Skeletal muscle cell (primary cell): ENCODE data around the gene GALNT3.

ENCODE experiments used
- DNase-seq: peaks from one replicate; pipeline ENCODE4 v3.0.0-alpha.2; 2010; ENCODE audit warnings: low read depth
- H3K4me3 ChIP-seq: 2 replicates; pipeline ENCODE4 v1.5.1; 2011; ENCODE audit warnings: low read depth, mild to moderate bottlenecking, control low read depth, low read length, moderate library complexity

The GALNT3 gene

DNA sequence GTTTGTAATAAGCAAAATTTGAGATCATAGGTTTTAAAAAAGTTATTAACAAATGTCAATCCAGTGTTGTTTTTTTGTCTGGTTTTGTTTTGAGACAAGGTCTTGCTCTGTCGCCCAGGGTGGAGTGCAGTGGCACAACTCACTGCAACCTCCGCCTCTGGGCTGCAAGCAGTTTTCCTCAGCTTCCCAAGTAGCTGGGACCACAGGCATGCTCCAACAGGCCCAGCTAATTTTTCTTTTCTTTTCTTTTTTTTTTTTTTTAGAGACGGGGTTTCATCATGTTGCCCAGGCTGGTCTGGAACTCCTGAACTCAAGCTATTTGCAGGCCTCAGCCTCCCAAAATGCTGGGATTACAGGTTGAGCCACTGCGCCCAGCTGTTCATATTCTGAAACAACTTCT, 31.3 kb downstream of the GALNT3 start:
- H3K4me3 ChIP-seq, result no peak overlapping the region
- no peak for DNase-seq

DNA sequence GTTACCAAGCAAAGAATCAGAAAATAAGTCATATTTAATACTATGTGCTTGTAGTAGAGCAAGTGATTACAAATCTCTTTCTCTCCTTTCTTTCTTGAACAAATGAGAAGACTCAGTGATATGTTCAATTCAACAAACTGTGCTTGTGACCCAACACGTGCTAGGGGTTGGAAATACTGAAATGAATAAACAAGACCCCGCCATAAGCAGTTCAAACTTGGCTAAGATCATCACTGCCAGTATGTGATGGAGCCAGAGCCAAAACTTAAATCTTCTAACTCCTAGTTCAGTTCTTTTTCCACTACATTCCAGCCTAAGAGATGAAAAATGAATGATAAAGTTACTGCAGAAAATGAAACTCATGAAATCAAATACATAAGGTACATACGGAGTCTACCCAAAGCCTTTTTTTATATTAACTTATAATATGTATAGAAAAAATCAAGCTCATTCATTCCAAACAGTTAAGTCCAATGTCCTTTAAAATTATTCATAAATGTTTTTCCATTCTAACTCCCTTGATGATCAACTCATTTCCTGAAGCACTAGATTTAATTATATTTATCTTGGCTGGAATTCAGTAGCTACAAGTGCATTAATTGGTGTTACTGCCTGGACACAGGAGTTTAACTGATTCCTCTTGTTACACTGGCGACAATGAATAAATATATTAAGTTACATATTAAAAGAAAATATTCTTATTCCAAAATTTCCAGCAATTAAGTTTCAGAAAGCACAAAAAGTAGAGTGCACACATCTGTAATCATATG, 36.0 kb downstream of the GALNT3 start:
- DNase-seq, result no peak
- H3K4me3 ChIP-seq, result no peak overlapping the region

DNA sequence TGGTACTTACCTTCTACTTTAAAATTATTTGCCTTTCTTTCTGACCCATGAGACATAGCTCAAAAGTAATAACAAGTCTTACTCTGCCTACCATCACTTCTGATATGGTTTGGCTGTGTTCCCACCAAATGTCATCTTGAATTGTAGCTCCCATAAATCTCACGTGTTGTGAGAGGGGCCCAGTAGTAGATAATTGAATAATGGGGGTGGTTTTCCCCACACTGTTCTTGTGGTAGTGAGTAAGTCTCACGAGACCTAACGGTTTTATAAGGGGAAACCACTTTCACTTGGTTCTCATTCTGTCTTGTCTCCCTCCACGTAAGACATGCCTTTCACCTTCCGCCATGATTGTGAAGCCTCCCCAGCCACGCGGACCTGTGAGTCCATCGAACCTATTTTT, 47.5 kb downstream of the GALNT3 start:
- H3K4me3 ChIP-seq, result no peak overlapping the region
- no peak for DNase-seq

DNA sequence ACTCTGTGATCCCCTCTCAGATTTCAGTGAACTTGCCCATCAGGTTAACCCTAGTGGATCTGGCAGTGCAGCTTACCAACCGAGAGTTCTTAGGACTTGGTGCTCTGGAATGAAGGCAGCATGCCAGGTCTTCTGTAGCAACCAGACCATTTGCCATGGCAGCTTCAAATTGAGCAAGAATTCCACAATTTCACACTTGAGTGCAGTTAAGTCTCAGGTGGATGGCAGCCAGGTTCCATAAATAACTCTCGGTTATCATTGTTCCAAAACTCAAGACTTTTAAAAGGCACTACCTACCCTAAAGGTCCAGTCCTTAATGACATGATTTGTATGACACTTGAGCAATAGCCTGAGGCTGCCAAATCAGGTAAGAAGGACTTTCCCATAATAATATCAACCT, 48.1 kb downstream of the GALNT3 start:
- H3K4me3 ChIP-seq, result no peak overlapping the region
- DNase-seq, result peak; percentile 36

DNA sequence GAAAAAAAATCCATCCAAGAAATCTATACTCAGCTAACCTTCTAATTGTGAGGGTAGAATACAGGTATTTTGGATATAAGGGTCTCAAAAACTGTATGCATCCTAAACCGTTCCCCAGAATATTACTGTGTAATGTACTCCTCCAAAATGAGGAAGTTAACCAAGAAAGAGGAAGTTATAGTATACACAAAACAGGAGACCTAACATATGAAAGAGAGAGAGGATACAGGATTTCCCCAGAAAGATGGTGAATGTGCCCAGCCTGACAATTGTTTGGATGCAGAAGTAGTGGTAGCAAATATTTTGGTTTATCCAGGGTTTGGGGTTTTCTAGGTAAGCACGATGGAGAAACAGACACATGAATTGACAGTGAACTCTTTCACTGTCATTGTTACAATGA, 50.6 kb downstream of the GALNT3 start:
- H3K4me3 ChIP-seq, result no peak overlapping the region
- DNase-seq, result no peak

DNA sequence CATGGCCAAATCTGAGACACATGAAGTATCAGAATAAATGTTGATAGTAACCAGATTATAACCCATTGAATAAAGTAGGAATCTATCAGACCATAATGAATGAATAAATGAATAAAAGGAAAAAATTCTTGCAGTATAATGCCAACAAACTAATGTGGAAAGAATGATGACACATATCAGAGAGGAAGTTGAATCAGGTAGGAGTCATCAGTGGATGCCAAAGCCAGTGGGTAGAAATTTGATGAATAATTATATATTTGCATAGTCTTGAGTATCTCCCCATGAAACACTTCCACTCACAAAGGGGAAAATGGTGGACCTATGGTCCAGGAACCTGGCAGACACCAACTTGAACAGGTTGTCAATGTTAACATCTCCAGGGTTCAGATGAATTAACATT, 68.6 kb downstream of the GALNT3 start:
- DNase-seq, result no peak
- no peak overlapping the region for H3K4me3 ChIP-seq

DNA sequence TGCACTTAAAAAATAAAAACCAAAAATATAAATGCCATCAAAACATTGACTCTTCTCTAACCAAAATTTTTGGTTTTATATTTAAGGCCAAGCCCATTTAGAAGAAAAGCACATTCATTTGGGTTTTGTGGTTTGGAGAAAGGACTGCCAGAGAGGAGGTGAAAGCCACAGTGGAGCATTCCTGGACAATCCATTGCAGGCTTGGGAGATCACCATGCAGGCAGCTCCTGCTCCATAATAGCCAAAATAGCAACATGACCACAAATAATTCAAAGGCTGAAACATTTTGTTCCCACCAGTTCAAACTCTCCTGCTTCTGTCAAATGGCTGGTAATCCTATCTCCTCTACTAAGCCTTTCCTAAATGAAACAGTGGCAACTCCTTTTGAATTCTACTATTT, 73.5 kb downstream of the GALNT3 start:
- H3K4me3 ChIP-seq, result no peak overlapping the region
- DNase-seq, result peak; percentile 89

DNA sequence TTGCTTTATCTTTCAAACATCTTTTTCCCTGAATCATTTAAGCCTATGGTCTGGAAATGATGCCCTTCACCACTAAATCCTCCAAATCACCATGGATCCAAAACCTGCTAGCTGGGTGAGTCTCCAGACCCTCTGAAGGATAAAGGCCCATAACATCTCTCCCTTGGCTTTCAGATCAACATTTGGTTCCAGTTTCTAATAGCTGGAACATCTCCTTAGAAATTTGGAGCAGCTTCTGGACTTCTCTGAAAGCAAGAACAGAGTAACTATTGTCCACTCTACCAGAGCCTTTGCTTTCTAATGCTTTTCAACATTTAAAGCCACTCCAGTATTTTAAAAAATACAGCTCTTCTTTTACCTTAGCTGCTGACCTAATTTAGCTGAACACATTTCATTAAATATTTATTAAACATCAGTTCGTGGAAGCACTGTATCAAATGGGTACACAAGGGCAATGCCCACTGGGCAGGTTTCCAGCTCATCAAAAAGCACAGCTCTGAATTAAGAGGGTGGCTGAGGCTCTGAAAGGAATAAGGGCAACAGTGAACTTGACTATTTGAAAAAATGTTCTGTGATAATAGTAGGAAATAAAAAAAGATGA, 75.3 kb downstream of the GALNT3 start:
- no peak overlapping the region for H3K4me3 ChIP-seq
- DNase-seq, result no peak

DNA sequence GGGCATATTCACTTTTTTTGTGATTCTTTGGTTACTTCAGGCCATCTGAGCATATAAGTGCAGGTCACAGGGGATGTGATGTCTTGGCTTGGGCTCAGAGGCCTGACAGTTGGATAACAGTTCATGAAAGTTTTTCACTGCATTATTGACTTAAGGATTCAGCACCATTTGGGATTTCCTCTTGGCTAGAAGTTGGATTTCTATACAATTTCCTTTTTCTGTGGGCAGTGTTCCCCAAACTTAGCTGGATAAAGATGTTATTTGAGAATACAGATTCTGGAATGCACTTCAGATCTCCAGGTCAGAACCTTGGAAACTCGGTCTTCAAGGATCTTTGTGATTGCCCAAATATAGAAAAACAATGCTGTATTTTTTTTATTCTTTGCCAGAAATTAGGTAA, 78.0 kb downstream of the GALNT3 start:
- DNase-seq, result no peak
- H3K4me3 ChIP-seq, result no peak overlapping the region

DNA sequence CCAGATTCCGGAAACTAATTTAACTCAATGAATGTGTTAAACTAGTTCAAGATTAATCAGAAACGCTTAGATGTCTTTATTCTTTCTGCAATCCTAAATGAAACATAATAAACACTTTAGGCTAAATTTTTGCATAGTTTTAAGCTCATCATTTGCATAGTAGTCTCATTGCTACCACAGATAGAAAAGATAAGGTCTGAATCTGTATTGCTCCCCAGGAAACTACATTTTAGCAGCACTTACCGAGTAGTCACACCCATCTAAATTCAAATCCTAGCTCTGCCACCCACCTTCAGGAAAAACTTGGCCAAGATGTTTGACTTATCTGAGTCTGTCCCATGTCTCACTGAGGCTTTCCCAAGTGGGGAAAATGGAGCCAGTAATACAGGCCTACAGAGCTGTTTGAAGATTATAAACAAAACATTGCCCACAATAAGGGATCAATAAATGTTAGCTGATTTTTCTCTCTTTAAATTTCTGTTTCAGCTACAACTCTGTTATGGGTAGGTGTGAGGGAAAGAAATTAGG, 87.0 kb downstream of the GALNT3 start:
- H3K4me3 ChIP-seq, result no peak overlapping the region
- DNase-seq, result no peak

DNA sequence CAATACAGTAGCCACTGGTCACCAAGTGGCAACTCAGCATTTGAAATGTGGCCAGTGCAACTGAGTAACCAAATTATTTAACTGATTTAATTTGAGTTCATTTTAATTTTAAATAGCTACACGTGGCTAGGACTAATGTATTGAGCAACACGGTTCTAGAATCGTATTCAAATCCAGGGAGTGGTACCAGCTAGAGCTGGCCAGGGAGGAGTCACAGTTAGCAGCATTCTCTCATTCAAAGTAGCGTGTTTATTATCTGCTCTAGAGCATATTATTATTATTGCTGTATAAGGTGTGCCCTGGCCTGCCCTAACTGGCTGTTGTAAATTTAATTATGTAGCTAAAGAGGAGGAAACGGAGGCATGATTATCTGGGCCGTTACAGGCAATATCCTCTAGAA, 92.9 kb downstream of the GALNT3 start:
- no peak for DNase-seq

DNA sequence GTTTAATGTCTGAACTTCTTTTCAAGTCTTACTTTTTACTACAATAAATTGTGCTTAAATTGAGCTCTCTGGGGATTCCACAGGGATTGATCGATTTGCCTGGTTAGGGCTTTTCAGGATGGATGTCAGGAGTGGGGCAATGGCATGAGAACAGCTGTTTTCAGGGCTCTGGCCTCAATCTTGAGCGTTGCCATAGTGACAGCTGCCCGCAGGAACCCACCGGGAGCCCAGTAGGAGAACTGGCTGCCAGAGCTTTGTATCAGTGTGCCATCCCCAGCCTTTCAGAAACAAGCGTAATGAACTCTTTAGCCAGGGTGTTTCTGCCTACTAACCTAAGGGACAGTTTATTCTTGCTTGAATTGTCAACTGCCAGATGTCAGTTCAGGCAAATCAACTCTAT, 93.5 kb downstream of the GALNT3 start:
- H3K4me3 ChIP-seq, result no peak overlapping the region
- no peak for DNase-seq

More for the DNA sequence above, 92.9 kb downstream of the GALNT3 start:
- H3K4me3 ChIP-seq, result no peak overlapping the region

DNA sequence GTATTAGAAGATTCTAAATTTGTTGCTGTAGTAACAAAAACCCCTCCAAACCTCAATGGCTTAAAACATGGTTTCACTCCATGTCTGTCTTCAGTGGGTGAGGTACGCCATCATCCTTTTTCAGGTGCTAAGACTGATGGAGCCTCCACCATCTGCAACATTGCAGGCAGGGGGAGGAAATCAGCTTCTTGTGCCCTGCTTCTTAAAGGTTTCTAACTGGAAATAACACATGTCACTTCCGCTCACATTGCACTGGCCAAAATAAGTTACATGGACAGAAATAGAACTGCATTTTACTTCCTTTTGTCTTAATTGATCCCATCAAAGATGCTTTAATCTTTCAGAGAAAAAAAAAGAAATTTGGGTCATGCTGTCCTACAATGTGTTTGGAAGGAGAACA, 94.1 kb downstream of the GALNT3 start:
- DNase-seq, result no peak
- H3K4me3 ChIP-seq, result no peak overlapping the region

DNA sequence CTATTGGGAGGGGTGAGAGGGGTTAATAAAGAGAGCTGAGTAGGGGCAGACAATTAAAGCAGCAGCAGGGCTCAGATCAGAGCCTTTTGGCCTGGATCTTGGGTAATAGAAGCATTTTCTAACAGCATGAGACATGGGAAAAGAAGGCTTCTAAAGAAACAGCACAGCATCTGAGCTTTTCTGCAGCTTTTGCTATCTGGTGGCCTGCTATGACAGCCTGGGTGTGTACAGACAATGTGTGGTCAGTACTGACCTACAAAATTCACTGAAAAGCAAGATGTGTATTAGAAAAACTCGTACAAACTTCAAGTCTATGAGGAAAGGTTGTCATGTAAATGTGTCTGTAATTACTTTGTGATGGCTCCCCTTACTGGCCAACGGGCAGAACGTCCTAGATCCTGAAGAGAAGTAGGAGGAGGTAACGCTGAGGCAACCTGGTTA, 95.6 kb downstream of the GALNT3 start:
- H3K4me3 ChIP-seq, result no peak overlapping the region
- DNase-seq, result no peak

DNA sequence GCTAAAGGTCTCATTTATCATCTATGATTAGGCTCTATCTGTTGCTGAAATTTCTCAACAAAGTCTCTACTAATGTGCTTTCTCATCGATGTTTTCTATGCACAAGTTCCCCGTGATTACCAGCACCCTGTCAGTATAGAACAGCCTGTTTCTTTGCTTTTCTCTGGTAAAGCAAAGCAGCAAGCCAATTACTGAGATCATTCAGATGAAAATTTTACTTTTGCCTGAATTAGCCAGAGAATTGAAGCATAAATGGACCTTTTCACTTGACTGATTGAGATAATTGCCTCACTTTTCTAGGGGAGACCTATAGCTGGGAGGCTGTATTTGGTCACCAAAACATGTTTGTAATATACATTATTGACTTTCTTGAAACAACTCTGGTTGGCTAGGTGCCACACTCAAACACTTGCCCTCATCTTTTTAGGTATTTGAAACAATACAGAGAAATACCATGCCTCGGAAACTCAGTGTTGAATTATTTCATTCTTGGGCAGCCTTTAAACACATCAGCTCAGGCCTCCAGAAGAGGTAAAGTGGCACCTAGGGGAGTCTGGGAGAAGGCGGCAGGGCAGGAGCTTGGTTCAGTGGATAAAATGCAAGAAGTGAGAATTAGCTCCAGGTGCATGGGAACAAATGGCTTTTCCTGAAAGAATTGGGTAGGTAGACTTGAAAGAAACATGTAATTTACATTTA, 96.2 kb downstream of the GALNT3 start:
- H3K4me3 ChIP-seq, result no peak overlapping the region
- DNase-seq, result no peak
